ENCODE measurements around the gene CAB39L.

DNA sequence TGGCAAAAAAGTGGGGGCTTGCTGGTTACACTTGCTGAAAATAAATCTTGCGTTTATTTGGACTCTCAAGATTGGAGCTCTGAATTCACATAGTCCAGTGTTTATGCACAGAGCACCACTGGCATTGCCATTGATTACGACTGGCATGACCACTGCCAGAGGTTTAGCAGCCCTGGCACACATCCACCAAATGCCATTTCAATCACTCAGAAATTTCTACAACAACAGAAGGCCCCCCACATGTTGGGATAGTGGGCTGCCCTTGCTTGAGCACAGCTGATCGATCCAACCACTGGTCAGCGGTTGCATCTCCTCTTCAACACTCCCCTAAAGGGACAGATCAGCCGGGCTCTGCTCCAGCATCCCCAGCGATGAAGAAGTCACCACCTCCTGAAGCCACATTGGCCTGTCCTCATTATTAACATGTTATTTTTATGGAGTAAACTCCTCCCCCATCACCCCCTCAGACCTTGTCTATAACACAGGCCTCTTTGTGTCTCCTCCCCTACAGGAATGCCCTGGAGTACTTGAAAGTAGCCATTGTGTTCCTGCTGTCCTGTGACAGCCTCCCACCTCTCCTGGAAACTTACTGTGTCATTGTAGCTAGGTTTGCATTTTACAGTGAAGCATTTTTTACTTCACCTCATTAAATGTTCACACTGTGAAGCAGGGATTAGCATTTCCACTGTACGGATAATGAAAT is 144.8 kb downstream of the CAB39L start:
- TF ChIP-seq, protein P1, sequence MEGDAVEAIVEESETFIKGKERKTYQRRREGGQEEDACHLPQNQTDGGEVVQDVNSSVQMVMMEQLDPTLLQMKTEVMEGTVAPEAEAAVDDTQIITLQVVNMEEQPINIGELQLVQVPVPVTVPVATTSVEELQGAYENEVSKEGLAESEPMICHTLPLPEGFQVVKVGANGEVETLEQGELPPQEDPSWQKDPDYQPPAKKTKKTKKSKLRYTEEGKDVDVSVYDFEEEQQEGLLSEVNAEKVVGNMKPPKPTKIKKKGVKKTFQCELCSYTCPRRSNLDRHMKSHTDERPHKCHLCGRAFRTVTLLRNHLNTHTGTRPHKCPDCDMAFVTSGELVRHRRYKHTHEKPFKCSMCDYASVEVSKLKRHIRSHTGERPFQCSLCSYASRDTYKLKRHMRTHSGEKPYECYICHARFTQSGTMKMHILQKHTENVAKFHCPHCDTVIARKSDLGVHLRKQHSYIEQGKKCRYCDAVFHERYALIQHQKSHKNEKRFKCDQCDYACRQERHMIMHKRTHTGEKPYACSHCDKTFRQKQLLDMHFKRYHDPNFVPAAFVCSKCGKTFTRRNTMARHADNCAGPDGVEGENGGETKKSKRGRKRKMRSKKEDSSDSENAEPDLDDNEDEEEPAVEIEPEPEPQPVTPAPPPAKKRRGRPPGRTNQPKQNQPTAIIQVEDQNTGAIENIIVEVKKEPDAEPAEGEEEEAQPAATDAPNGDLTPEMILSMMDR (IDR thresholded peaks at IDR 0.05; ENCODE audit: low read depth, low read length) = no peak
- no peak for TF ChIP-seq EZH2phosphoT487 (IDR thresholded peaks at IDR 0.05; ENCODE audit: low read depth)

All from OCI-LY3 (cell line).